ENCODE data around the gene SLC43A2. TPM values are rescaled to one million over a fixed set of nuclear protein-coding genes. Genes with fewer than 3 reads are reported as not detected.
A peak's percentile ranks its signal among the peaks of the same experiment; 100 is the strongest.

Gene SLC43A2
- total and polyA plus RNA-seq, 2 donors (not counting 1 experiment from before 2014, with no cell fraction given): 8.4 to 13.7 TPM

DNA sequence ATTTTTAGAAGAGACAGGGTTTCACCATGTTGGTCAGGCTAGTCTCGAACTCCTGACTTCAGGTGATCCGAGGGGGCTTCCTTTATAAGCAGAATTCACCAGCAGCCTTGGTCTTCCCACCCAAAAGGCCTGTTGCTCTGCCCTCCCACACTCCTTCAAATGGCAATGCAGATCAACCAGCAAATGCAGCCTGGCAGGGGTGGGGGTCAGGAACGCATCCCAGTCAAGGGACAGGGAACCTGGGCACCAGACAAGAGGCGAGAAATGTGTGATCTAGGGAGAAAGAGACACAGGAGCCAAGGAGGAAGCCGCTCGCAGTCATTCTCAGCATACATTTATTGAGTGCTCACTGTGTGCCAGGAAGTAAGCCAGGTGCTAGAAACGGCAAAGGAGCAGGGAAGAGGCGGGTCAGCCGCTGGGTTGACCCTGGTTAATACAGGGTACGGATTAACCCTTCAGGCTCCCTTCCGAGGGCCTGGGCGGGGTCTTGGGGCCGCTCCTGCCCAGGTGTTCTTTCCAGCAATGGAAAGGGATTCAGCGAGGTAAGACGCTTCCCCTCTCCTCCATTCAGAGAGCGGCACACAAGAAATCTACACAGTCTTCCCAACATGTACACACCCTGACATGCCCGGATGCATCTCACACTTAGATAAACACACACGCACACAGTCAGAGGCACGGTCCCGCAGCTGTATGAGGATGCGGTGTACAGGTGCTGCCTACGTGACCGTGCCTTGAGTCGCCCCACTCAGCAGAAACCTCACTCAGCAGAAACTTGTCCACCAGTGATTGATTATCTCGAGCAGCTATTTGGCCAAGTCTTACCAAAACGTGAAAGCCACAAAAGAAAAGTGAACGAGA is 59.5 kb downstream of the SLC43A2 start:
- peaks cover 2% of the 10 kb centered on the region for H3K27me3 ChIP-seq (ENCODE audit: control insufficient read depth, insufficient read depth, low read length)
- H4K20me1 ChIP-seq (ENCODE audit: control insufficient read depth, extremely low read depth, insufficient read depth, low read length): no peaks in the 10 kb centered on the region
- H3K4me2 ChIP-seq (ENCODE audit: extremely low read depth, insufficient read depth, low read length): no peak overlapping the region
- H3K27ac ChIP-seq (ENCODE audit: insufficient read depth, low read length): no peak overlapping the region
- H3K79me2 ChIP-seq (ENCODE audit: control insufficient read depth, insufficient read depth, low read length): no peaks in the 10 kb centered on the region
- TF ChIP-seq CTCF (conservative IDR thresholded peaks at IDR 0.05 in 1 of 2, IDR thresholded peaks at IDR 0.05 in 1 of 2; ENCODE audit: low read depth in 1 of 2, low read length in 2 of 2) (no peak), EZH2 (IDR thresholded peaks at IDR 0.05; ENCODE audit: low read length, missing control alignments) (no peak)
- no peak overlapping the region for H2AFZ ChIP-seq (ENCODE audit: low read length)
- no peak for DNase-seq (ENCODE audit: low read depth in 2 of 2)
- no peaks in the 10 kb centered on the region for H3K4me1 ChIP-seq (ENCODE audit: control insufficient read depth, extremely low read depth, insufficient read depth, low read length)
- no peaks in the 10 kb centered on the region for H3K9me3 ChIP-seq (ENCODE audit: control insufficient read depth, insufficient read depth, low read depth, low read length)
- no peak overlapping the region for H3K4me3 ChIP-seq (replicated peaks in 1 of 4; ENCODE audit: control extremely low read depth in 1 of 4, insufficient read depth in 1 of 4, low read depth in 3 of 4, low read length in 4 of 4)
- H3K9ac ChIP-seq (ENCODE audit: insufficient read depth, low read length): no peak overlapping the region
- H3K36me3 ChIP-seq (ENCODE audit: control insufficient read depth, insufficient read depth, low read length): no peaks in the 10 kb centered on the region

DNA sequence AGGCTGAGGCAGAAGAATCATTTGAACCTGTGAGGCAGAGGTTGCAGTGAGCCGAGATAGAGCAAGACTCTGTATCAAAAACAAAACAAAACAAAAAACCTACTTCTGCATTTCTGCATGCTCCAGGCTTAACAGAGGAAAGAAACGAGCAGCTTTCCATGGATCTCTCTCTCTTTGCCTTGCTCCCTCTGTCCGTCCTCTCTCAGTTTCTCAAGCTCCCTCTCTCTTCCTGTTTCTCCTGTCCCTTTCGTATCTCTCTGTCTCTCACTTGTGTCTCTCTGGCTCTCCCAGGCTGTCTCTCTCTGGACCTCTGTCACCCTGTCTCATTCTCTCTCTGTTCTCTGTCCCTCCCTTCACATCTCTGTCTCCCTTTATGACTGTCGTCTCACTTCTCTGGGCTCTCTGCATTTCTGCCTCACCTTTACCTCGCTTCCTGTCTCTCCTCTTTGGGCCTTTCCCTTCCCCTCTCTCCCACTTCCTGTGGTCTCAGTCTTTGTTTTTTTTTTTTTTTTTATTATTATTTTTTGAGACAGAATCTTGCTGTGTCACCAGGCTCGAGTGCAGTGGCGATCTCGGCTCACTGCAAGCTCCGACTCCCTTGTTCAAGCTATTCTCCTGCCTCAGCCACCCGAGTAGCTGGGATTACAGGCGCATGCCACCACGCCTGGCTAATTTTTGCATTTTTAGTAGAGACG is 62.0 kb downstream of the SLC43A2 start:
- no peak for DNase-seq (ENCODE audit: low read depth in 2 of 2)
- Histone ChIP-seq H3K9me3 (ENCODE audit: control insufficient read depth, insufficient read depth, low read depth, low read length) (no peaks in the 10 kb centered on the region), H3K27ac (ENCODE audit: insufficient read depth, low read length) (no peak overlapping the region), H2AFZ (ENCODE audit: low read length) (peak overlapping the region; percentile 59), H3K9ac (ENCODE audit: insufficient read depth, low read length) (no peak overlapping the region), H4K20me1 (ENCODE audit: control insufficient read depth, extremely low read depth, insufficient read depth, low read length) (no peaks in the 10 kb centered on the region), H3K4me1 (ENCODE audit: control insufficient read depth, extremely low read depth, insufficient read depth, low read length) (no peaks in the 10 kb centered on the region), H3K4me3 (replicated peaks in 1 of 4; ENCODE audit: control extremely low read depth in 1 of 4, insufficient read depth in 1 of 4, low read depth in 3 of 4, low read length in 4 of 4) (no peak overlapping the region), H3K79me2 (ENCODE audit: control insufficient read depth, insufficient read depth, low read length) (peaks cover 6% of the 10 kb centered on the region), H3K4me2 (ENCODE audit: extremely low read depth, insufficient read depth, low read length) (no peak overlapping the region), H3K27me3 (ENCODE audit: control insufficient read depth, insufficient read depth, low read length) (peaks cover 2% of the 10 kb centered on the region), H3K36me3 (ENCODE audit: control insufficient read depth, insufficient read depth, low read length) (no peaks in the 10 kb centered on the region)
- no peak for TF ChIP-seq CTCF (conservative IDR thresholded peaks at IDR 0.05 in 1 of 2, IDR thresholded peaks at IDR 0.05 in 1 of 2; ENCODE audit: low read depth in 1 of 2, low read length in 2 of 2)
- TF ChIP-seq EZH2 (IDR thresholded peaks at IDR 0.05; ENCODE audit: low read length, missing control alignments): no peak

GRCh38 chr17:1565877-1566276 is 62.8 kb downstream of the SLC43A2 start:
- no peak for DNase-seq (ENCODE audit: low read depth in 2 of 2)
- no peaks in the 10 kb centered on the region for H4K20me1 ChIP-seq (ENCODE audit: control insufficient read depth, extremely low read depth, insufficient read depth, low read length)
- no peak overlapping the region for H2AFZ ChIP-seq (ENCODE audit: low read length)
- peaks cover 2% of the 10 kb centered on the region for H3K27me3 ChIP-seq (ENCODE audit: control insufficient read depth, insufficient read depth, low read length)
- H3K79me2 ChIP-seq (ENCODE audit: control insufficient read depth, insufficient read depth, low read length): peaks cover 13% of the 10 kb centered on the region
- H3K4me1 ChIP-seq (ENCODE audit: control insufficient read depth, extremely low read depth, insufficient read depth, low read length): no peaks in the 10 kb centered on the region
- TF ChIP-seq CTCF (conservative IDR thresholded peaks at IDR 0.05 in 1 of 2, IDR thresholded peaks at IDR 0.05 in 1 of 2; ENCODE audit: low read depth in 1 of 2, low read length in 2 of 2) (no peak), EZH2 (IDR thresholded peaks at IDR 0.05; ENCODE audit: low read length, missing control alignments) (no peak)
- H3K36me3 ChIP-seq (ENCODE audit: control insufficient read depth, insufficient read depth, low read length): no peaks in the 10 kb centered on the region
- H3K4me2 ChIP-seq (ENCODE audit: extremely low read depth, insufficient read depth, low read length): no peak overlapping the region
- H3K9me3 ChIP-seq (ENCODE audit: control insufficient read depth, insufficient read depth, low read depth, low read length): no peaks in the 10 kb centered on the region
- H3K27ac ChIP-seq (ENCODE audit: insufficient read depth, low read length): no peak overlapping the region
- no peak overlapping the region for H3K9ac ChIP-seq (ENCODE audit: insufficient read depth, low read length)
- no peak overlapping the region for H3K4me3 ChIP-seq (replicated peaks in 1 of 4; ENCODE audit: control extremely low read depth in 1 of 4, insufficient read depth in 1 of 4, low read depth in 3 of 4, low read length in 4 of 4)
